Measurements from ENCODE around the gene SERPINA3.
A peak's percentile ranks its signal among the peaks of the same experiment; 100 is the strongest.
"Not testable (repeated sequence)": the region's sequence is repeated elsewhere in the genome, so short reads cannot be mapped to it uniquely, and the experiment has no call there.

Gene SERPINA3

GRCh38 chr14:94586635-94587034, 25.6 kb upstream of the SERPINA3 start:
- no peak for DNase-seq

- no peak for DNase-seq
Observed at GRCh38 chr14:94588311-94588710, 23.9 kb upstream of the SERPINA3 start.

- DNase-seq: no peak
Observed at GRCh38 chr14:94591073-94591472, 21.1 kb upstream of the SERPINA3 start.

- no peak for DNase-seq
Observed at GRCh38 chr14:94591871-94592270, 20.3 kb upstream of the SERPINA3 start.

GRCh38 chr14:94592457-94592856, 19.7 kb upstream of the SERPINA3 start:
- no peak for DNase-seq

- DNase-seq: no peak
Observed at GRCh38 chr14:94593376-94593748, 18.8 kb upstream of the SERPINA3 start.

- no peak for DNase-seq
Observed at GRCh38 chr14:94593749-94594431, 18.3 kb upstream of the SERPINA3 start.

- DNase-seq: no peak
Observed at GRCh38 chr14:94594441-94594840, 17.8 kb upstream of the SERPINA3 start.

- DNase-seq: no peak
Observed at GRCh38 chr14:94595912-94596311, 16.3 kb upstream of the SERPINA3 start.

GRCh38 chr14:94596361-94596760, 15.8 kb upstream of the SERPINA3 start:
- DNase-seq: no peak

- no peak for DNase-seq
Observed at GRCh38 chr14:94597788-94598187, 14.4 kb upstream of the SERPINA3 start.

- no peak for DNase-seq
Observed at GRCh38 chr14:94598506-94598815, 13.7 kb upstream of the SERPINA3 start.

- peak; percentile 33 for DNase-seq
Observed at GRCh38 chr14:94598816-94599655, 13.2 kb upstream of the SERPINA3 start.

GRCh38 chr14:94599656-94600004, 12.6 kb upstream of the SERPINA3 start:
- DNase-seq: no peak

- DNase-seq: no peak
Observed at GRCh38 chr14:94600148-94600545, 12.0 kb upstream of the SERPINA3 start.

GRCh38 chr14:94601884-94602391, 10.3 kb upstream of the SERPINA3 start:
- no peak for DNase-seq

GRCh38 chr14:94602722-94603121, 9.5 kb upstream of the SERPINA3 start:
- no peak for DNase-seq

GRCh38 chr14:94605361-94605760, 6.8 kb upstream of the SERPINA3 start:
- no peak for DNase-seq

GRCh38 chr14:94608966-94609365, 3.2 kb upstream of the SERPINA3 start:
- not testable (repeated sequence) for DNase-seq

- no peak for DNase-seq
Observed at GRCh38 chr14:94611179-94611578, 1.0 kb upstream of the SERPINA3 start.

- no peak for DNase-seq
Observed at GRCh38 chr14:94612580-94613554, 676 bp downstream of the SERPINA3 start.

- no peak for DNase-seq
Observed at GRCh38 chr14:94613720-94614644, 1.8 kb downstream of the SERPINA3 start.
